Vagina (tissue), 2 donors: ENCODE measurements around the gene BTBD17. TPM values are rescaled to one million over a fixed set of nuclear protein-coding genes. Genes with fewer than 3 reads are reported as not detected.

ENCODE experiments used
- DNase-seq, 2 donors: peaks; one replicate each; pipeline ENCODE4 v3.0.0-alpha.2; 2017; ENCODE audit errors: extremely low spot score in 2 of 2
- H3K27ac ChIP-seq: fragments of 200-600 bp; sonication (generic); one replicate; pipeline ENCODE4 v1.5.1; 2019
- H3K27me3 ChIP-seq: fragments of 200-600 bp; sonication (generic); one replicate; pipeline ENCODE4 v1.5.1; 2019
- H3K36me3 ChIP-seq, 2 donors: fragments of 200-600 bp; sonication (generic); one replicate each; pipeline ENCODE4 v1.5.1; 2017 to 2019
- H3K4me1 ChIP-seq: fragments of 200-600 bp; sonication (generic); one replicate; pipeline ENCODE4 v1.5.1; 2019
- H3K4me3 ChIP-seq, 2 donors: fragments of 200-600 bp; sonication (generic); 1 replicate in 1 of 2; 2 replicates in 1 of 2; pipeline ENCODE4 v1.5.1; 2016 to 2019
- H3K9me3 ChIP-seq: fragments of 200-600 bp; sonication (generic); one replicate; pipeline ENCODE4 v1.5.1; 2019
- CTCF ChIP-seq, 3 experiments: fragments of 450-650 bp in 2 of 3; fragments of 200-600 bp in 1 of 3; sonication (generic) in 1 of 3; IDR thresholded peaks; one replicate each; pipeline ENCODE4 v1.5.1; 2017 to 2019; ENCODE audit warnings: antibody characterized with exemption in 3 of 3, mild to moderate bottlenecking in 2 of 3, moderate library complexity in 2 of 3
- POLR2A ChIP-seq, 2 donors: fragments of 450-650 bp; IDR thresholded peaks; one replicate each; pipeline ENCODE4 v1.6.1; 2017; ENCODE audit warnings: antibody characterized with exemption in 2 of 2, mild to moderate bottlenecking in 2 of 2, moderate library complexity in 2 of 2
- POLR2AphosphoS5 ChIP-seq, 2 donors: sonication (generic); formaldehyde crosslinking; IDR thresholded peaks; one replicate each; pipeline ENCODE4 v1.9.0; 2017; ENCODE audit warnings: antibody characterized with exemption in 2 of 2, mild to moderate bottlenecking in 2 of 2, low read depth in 1 of 2; ENCODE audit not compliant: insufficient read depth in 1 of 2
- intact Hi-C: fragments of 100-400 bp; cut with DNase I; formaldehyde crosslinking; loops from one replicate; pipeline ENCODE4 v1.15.1; 2023
- total RNA-seq: library from RNA; depleted of rRNA; stranded (reverse); fragments of >200 nt; gene quantifications from one replicate; pipeline ENCODE4 v1.2.3, GENCODE V29; 2016

BTBD17 gene
- total RNA-seq, 1 donor from 2014 or later = not detected

GRCh38 chr17:74380959-74381808, 19.5 kb upstream of the BTBD17 start:
- H3K27ac ChIP-seq = peak overlapping the region; percentile 67

GRCh38 chr17:74380086-74380958, 18.7 kb upstream of the BTBD17 start:
- Histone ChIP-seq H3K36me3 (no peaks in the 10 kb centered on the region), H3K4me1 (peaks cover 20% of the 10 kb centered on the region), H3K27me3 (no peaks in the 10 kb centered on the region), H3K4me3 (peak overlapping the region in 1 of 2 donors; percentile 5), H3K27ac (peak overlapping the region; percentile 67), H3K9me3 (no peaks in the 10 kb centered on the region)
- TF ChIP-seq POLR2A (IDR thresholded peaks at IDR 0.05) (no peak), CTCF (IDR thresholded peaks at IDR 0.05) (no peak), POLR2AphosphoS5 (IDR thresholded peaks at IDR 0.05; ENCODE audit: insufficient read depth in 1 of 2, low read depth in 1 of 2) (no peak)
- intact Hi-C loops = no loop called here
- DNase-seq = no peak

More at GRCh38 chr17:74380959-74381808, 19.5 kb upstream of the BTBD17 start:
- H3K27me3 ChIP-seq = no peaks in the 10 kb centered on the region
- H3K4me1 ChIP-seq = peaks cover 20% of the 10 kb centered on the region
- no peaks in the 10 kb centered on the region for H3K9me3 ChIP-seq
- H3K36me3 ChIP-seq = no peaks in the 10 kb centered on the region
- no peak overlapping the region for H3K4me3 ChIP-seq
- DNase-seq = no peak
- no peak for TF ChIP-seq CTCF (IDR thresholded peaks at IDR 0.05)
- TF ChIP-seq POLR2A (IDR thresholded peaks at IDR 0.05) = no peak
- TF ChIP-seq POLR2AphosphoS5 (IDR thresholded peaks at IDR 0.05; ENCODE audit: insufficient read depth in 1 of 2, low read depth in 1 of 2) = no peak
- intact Hi-C loops = no loop called here

GRCh38 chr17:74379495-74380085, 17.9 kb upstream of the BTBD17 start:
- H3K9me3 ChIP-seq = no peaks in the 10 kb centered on the region
- peak overlapping the region; percentile 5 to 7 for H3K4me3 ChIP-seq
- DNase-seq = no peak
- H3K27me3 ChIP-seq = no peaks in the 10 kb centered on the region
- TF ChIP-seq POLR2AphosphoS5 (IDR thresholded peaks at IDR 0.05; ENCODE audit: insufficient read depth in 1 of 2, low read depth in 1 of 2) = no peak
- peak; percentile 98 to 99 (median 98) for TF ChIP-seq CTCF (IDR thresholded peaks at IDR 0.05)
- intact Hi-C loops = loop anchor here (2.0 kb wide), 1 partner anchor 79 kb away; no protein-coding TSS in a partner anchor
- no peak overlapping the region for H3K27ac ChIP-seq
- no peaks in the 10 kb centered on the region for H3K36me3 ChIP-seq
- peaks cover 20% of the 10 kb centered on the region for H3K4me1 ChIP-seq

GRCh38 chr17:74374858-74375257, 13.2 kb upstream of the BTBD17 start:
- Histone ChIP-seq H3K4me3 (no peak overlapping the region), H3K4me1 (peaks cover 9% of the 10 kb centered on the region), H3K27ac (no peak overlapping the region), H3K36me3 (no peaks in the 10 kb centered on the region), H3K27me3 (no peaks in the 10 kb centered on the region), H3K9me3 (no peaks in the 10 kb centered on the region)
- intact Hi-C loops = no loop called here
- TF ChIP-seq POLR2A (IDR thresholded peaks at IDR 0.05) = no peak
- TF ChIP-seq POLR2AphosphoS5 (IDR thresholded peaks at IDR 0.05; ENCODE audit: insufficient read depth in 1 of 2, low read depth in 1 of 2) = no peak
- no peak for TF ChIP-seq CTCF (IDR thresholded peaks at IDR 0.05)
- no peak for DNase-seq
